GM19452 (cell line): Measurements from ENCODE around the gene ACSM2B.
"Not testable (repeated sequence)": the region's sequence is repeated elsewhere in the genome, so short reads cannot be mapped to it uniquely, and the experiment has no call there.

Experiments
- ATAC-seq: cut with Tn5 transposase; IDR thresholded peaks from one replicate; pipeline ENCODE4 v1.9.1; 2021; ENCODE audit not compliant: unreplicated experiment

The ACSM2B gene

GRCh38 chr16:20576145-20576544, at the start of gene ACSM2B:
Gene ACSM2B, minus strand, starts transcription at chr16:20576367. Its CDS starts 11,522 bp downstream, at chr16:20564845.
- ATAC-seq: not testable (repeated sequence)

GRCh38 chr16:20624882-20625807, 49.0 kb upstream of the ACSM2B start:
- ATAC-seq: no peak

- ATAC-seq: no peak
Observed at GRCh38 chr16:20624205-20624604, 48.0 kb upstream of the ACSM2B start.

- no peak for ATAC-seq
Observed at GRCh38 chr16:20622498-20622870, 46.3 kb upstream of the ACSM2B start.

GRCh38 chr16:20621406-20621805, 45.2 kb upstream of the ACSM2B start:
- no peak for ATAC-seq

GRCh38 chr16:20620770-20621169, 44.6 kb upstream of the ACSM2B start:
- ATAC-seq: no peak

- no peak for ATAC-seq
Observed at GRCh38 chr16:20620003-20620402, 43.8 kb upstream of the ACSM2B start.

GRCh38 chr16:20617271-20617670, 41.1 kb upstream of the ACSM2B start:
- ATAC-seq: no peak

GRCh38 chr16:20614186-20615141, 38.3 kb upstream of the ACSM2B start:
- no peak for ATAC-seq

- no peak for ATAC-seq
Observed at GRCh38 chr16:20613481-20614185, 37.5 kb upstream of the ACSM2B start.

- no peak for ATAC-seq
Observed at GRCh38 chr16:20612551-20613480, 36.6 kb upstream of the ACSM2B start.

- no peak for ATAC-seq
Observed at GRCh38 chr16:20611975-20612481, 35.9 kb upstream of the ACSM2B start.

- ATAC-seq: no peak
Observed at GRCh38 chr16:20611350-20611902, 35.3 kb upstream of the ACSM2B start.

- ATAC-seq: no peak
Observed at GRCh38 chr16:20610892-20611349, 34.8 kb upstream of the ACSM2B start.

- ATAC-seq: no peak
Observed at GRCh38 chr16:20610211-20610891, 34.2 kb upstream of the ACSM2B start.

- not testable (repeated sequence) for ATAC-seq
Observed at GRCh38 chr16:20602205-20602604, 26.0 kb upstream of the ACSM2B start.

- not testable (repeated sequence) for ATAC-seq
Observed at GRCh38 chr16:20599475-20599874, 23.3 kb upstream of the ACSM2B start.

- ATAC-seq: no peak
Observed at GRCh38 chr16:20598832-20599469, 22.8 kb upstream of the ACSM2B start.
